HG03432 (cell line): ENCODE results near the gene IQCH.
"Not testable (repeated sequence)": the region's sequence is repeated elsewhere in the genome, so short reads cannot be mapped to it uniquely, and the experiment has no call there.

ENCODE experiments used
- ATAC-seq: cut with Tn5 transposase; IDR thresholded peaks from one replicate; pipeline ENCODE4 v1.9.1; 2021; ENCODE audit warnings: mild to moderate bottlenecking, moderate library complexity; ENCODE audit not compliant: unreplicated experiment

The IQCH gene

GRCh38 chr15:67433495-67434099 is 179.0 kb downstream of the IQCH start:
- no peak for ATAC-seq

GRCh38 chr15:67436351-67437250 is 182.0 kb downstream of the IQCH start:
- ATAC-seq: not testable (repeated sequence)

DNA sequence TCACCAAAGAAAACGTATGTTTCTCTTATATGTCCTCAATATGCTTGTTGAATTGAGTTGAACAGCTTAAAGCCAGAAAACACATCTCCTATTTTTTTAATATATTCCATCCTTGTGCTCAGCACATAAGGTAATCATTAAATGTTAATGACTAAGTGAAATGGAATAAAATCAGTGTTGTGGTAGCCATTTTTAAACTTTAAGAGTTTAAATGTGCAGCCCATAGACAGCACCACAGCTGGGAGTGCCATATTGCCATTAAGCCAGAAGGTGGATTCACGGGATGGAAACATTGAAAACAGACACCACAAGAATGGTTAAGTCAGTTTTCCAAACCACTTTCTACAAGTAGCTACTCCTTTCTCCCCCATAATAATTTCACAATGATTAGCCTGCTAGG is 189.5 kb downstream of the IQCH start:
- ATAC-seq: no peak

GRCh38 chr15:67446449-67446848 is 191.9 kb downstream of the IQCH start:
- no peak for ATAC-seq

GRCh38 chr15:67448372-67448771 is 193.8 kb downstream of the IQCH start:
- ATAC-seq: not testable (repeated sequence)

- not testable (repeated sequence) for ATAC-seq
Observed at GRCh38 chr15:67453703-67454102, 199.1 kb downstream of the IQCH start.

GRCh38 chr15:67456677-67457529 is 202.3 kb downstream of the IQCH start:
- ATAC-seq: peak; percentile 75

GRCh38 chr15:67458331-67459029 is 203.9 kb downstream of the IQCH start:
- no peak for ATAC-seq

DNA sequence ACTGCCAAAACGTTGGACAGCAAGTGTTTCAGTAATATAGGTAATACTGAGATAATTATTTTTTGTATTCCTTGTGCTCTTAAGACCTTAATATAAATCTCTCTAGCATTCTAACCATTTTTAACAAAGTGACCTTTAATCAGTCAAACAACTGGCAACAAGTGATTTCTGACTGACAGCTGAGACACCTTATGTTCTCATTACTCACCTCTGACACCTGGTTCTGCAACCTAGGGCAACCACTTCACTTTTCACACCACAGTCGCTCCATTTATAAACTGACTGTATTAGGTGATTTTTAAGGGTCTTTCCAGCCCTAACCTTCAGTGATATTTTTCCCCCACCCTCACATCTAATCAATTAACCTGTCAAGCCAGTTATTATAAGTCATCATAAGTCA is 205.9 kb downstream of the IQCH start:
- ATAC-seq: no peak

DNA sequence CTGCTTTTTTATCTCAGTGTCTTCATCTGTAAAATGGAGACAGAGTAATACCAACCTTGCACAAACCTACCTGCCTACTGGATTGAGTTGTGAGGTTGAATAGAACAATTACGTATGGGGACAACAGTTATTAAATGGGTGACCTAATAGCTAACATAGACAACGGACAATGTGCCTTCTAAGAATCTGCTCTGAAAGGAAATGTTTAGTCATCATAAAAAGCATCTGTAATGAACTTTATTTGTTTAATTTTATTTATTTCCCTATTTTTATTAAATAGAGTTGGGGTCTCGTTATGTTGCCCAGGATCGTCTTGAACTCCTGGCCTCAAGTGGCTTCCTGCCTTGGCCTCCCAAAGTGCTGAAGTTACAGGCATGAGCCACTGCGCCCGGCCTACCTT is 207.1 kb downstream of the IQCH start:
- no peak for ATAC-seq

DNA sequence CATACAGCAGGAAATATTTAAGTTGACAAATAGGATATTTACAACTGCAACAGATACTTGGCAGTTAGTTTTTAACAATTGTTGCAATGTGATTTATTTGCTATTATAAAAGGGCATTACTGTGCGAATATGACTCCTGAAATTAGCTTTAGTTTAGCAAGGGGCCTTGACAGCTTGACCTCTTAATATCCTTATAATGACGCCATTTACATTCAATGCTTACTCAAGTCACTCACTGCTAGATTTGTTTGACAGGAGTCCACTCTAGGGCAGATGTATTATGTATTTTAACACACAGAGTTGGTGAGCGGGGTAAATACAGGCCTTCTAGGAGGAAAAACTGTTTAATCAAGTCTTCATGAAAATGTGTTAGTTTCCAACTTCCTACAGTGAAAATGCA is 208.3 kb downstream of the IQCH start:
- ATAC-seq: no peak

GRCh38 chr15:67463488-67463887 is 208.9 kb downstream of the IQCH start:
- no peak for ATAC-seq

- no peak for ATAC-seq
Observed at GRCh38 chr15:67465196-67465952, 210.8 kb downstream of the IQCH start.

GRCh38 chr15:67468416-67468815 is 213.8 kb downstream of the IQCH start:
- ATAC-seq: no peak

DNA sequence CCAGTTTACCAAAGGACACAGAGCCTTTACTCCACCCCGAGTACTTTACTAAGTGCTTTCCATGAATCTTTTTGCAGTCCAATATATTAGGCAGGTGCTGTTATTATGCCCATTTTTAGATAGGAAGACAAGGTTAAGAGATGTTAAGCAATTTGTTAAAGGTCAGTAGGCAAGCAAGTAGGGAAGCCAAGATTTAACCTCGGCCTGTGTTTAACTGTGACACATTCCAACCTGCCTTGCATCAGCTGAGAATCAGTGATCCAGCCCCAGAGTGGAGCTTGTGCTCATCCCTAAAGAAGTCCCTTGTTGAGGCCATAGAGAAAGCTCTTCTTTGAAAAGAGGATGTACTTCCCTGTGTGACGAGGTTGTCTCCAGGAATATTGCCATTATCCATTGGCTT is 215.1 kb downstream of the IQCH start:
- ATAC-seq: no peak

DNA sequence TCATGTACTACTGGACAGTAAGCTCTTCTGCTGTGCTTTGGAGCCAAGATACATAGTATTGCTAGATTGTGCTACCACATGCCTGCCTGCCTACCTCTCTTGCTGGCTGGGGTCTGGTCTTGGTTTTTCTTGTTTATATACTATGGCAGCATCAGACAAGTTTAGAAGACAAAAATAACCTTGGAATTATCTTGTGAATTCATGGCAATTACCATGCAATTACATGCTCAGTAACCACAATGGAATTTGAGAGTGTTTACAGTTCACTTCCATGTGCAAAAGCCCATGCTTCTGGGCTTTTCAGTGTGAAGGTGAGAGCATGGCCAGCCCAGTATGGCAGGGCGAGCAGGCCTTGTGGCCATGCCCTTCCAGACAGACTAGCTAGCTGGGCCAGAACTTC is 218.4 kb downstream of the IQCH start:
- ATAC-seq: no peak

GRCh38 chr15:67474405-67475110 is 220.0 kb downstream of the IQCH start:
- ATAC-seq: no peak

DNA sequence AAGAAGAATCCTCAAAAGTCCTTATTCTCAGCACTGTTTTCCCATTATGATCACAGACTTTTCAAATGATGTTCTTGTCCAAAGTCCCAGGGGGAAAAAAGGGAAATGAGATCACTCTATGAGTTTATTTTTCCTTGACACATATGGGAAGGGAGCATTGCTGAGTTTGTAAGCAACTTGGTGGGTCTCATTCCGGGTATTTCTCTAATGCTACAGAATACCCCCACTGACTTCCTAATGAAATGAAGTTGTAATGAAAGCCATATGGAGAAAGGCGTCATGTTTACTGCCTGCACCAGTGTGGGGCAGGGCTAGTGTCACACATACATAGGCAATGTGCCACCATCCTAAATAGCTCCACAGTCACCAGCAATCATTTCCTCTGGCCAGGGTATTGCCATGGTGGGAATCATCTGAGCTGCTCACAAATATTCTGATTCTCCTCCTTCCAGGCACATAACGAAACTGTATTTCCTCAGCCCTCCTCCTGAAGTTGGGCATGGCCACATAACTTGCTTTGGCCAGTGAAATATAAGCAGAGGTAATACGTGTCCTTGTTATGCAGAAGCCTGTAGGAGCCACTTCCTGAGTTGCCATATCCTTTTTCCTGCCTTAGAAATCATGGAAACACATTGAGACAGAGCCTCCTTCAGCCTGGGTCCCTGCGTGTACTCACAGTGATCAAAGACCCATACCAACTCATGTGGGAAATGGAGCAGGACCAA is 225.4 kb downstream of the IQCH start:
- no peak for ATAC-seq

DNA sequence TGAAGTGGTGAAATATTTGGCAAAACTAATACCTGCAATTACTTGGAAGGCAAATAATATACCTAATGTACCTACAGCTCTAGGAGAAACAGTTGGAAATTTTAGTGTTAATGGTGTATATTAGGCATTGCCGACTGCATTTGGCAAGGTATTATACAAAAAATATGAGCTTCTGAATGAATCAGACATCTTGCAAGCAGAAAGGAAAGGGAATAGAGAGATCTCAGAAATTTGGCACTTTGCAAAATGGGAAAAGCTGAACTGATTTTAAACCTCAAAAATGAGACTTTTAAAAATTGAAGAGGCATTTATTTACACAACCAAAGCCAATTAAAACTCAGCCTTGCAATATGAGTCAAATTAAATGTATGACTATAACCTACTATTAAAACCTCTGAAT is 226.2 kb downstream of the IQCH start:
- no peak for ATAC-seq
